Measurements from ENCODE around the gene BRF1. TPM values are rescaled to one million over a fixed set of nuclear protein-coding genes. Genes with fewer than 3 reads are reported as not detected.

Gene BRF1
- total RNA-seq, 1 donor from 2014 or later, result 80.5 TPM

DNA sequence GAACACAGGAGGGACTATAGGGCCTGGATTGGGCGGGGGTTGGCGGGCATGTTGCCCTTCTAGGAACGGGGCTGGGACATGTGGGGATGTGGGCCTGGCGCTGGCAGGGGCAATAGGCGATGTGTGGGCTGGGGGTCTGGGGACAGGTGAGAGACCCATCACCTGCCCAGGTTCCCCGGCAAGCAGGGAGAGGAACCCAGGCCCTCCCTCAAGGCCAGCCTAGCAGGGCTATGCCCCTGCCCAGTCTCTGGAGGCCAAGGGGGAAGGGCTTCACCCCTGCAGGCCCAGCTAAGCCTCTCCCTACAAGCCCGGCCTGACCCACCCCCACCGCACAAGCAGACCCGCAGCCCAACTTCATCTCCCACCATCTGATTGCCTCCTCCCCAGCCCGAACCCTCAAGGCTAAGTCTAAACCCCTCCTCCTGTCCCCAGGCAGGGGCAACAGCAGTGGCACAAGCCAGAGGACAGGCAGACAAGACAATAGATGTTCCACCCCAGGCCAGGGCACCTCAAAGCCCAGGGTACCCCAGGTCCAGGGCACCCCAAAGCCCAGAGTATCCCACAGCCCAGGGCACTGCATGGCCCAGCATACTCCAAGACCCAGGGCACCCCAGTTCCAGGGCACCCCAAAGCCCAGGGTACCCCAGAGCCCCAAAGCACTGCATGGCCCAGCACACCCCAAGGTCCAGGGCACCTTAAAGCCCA, 138.7 kb downstream of the BRF1 start:
- no peak for DNase-seq (ENCODE audit: low read depth)

GRCh38 chr14:105161309-105161708, 139.5 kb downstream of the BRF1 start:
- DNase-seq (ENCODE audit: low read depth), result no peak

DNA sequence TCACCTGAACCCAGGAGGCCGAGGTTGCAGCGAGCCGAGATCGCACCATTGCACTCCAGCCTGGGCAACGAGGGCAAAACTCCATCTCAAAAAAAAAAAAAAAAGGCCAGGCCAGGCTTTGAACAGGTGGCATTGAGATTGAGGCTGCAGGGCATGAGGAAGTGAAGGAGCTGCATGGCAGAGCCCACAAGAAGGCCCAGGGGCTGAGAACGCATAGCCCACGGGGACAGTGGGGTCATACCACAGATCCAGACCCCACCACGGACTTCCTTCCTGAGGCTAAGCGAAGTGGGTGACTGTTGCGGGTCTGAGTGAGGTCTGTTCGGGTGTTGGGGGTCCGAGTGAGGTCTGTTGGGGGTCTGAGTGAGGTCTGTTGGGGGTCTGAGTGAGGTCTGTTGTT, 140.0 kb downstream of the BRF1 start:
- DNase-seq (ENCODE audit: low read depth), result no peak

GRCh38 chr14:105159344-105159743, 141.5 kb downstream of the BRF1 start:
- no peak for DNase-seq (ENCODE audit: low read depth)

Other genes starting within 250 kb of the BRF1 start
- gene GPR132, start 235.6 kb downstream of the BRF1 start, total RNA-seq, result not detected in 2 replicates
- 32.5 and 42.7 TPM in 2 replicates for gene JAG2, start 132.2 kb downstream of the BRF1 start, total RNA-seq
- 33.2 and 40.9 TPM in 2 replicates for gene NUDT14, start 119.7 kb downstream of the BRF1 start, total RNA-seq
- 117 and 167 TPM in 2 replicates for gene BTBD6, start 52.5 kb downstream of the BRF1 start, total RNA-seq
- gene PACS2, start 13.7 kb upstream of the BRF1 start, total RNA-seq, result 240 and 302 TPM in 2 replicates
- gene TEX22, start 97.5 kb upstream of the BRF1 start, total RNA-seq, result 0.10 and 0.32 TPM in 2 replicates
- gene MTA1, start 118.8 kb upstream of the BRF1 start, total RNA-seq, result 44.0 and 50.9 TPM in 2 replicates
- gene CRIP2, start 173.8 kb upstream of the BRF1 start, total RNA-seq, result 586 and 856 TPM in 2 replicates
- 0.99 and 2.6 TPM in 2 replicates for gene CRIP1, start 185.9 kb upstream of the BRF1 start, total RNA-seq
- 9.3 and 14.4 TPM in 2 replicates for gene TEDC1, start 190.2 kb upstream of the BRF1 start, total RNA-seq
- gene TMEM121, start 225.6 kb upstream of the BRF1 start, total RNA-seq, result 3.9 and 5.3 TPM in 2 replicates

All from myocyte (in vitro differentiated cells).